IMR-90 (cell line): ENCODE data around the gene SLC6A2. TPM values are rescaled to one million over a fixed set of nuclear protein-coding genes. Genes with fewer than 3 reads are reported as not detected.

Experiments
- ATAC-seq: fragments of 200-7000 bp; cut with Tn5 transposase; 2 replicates; pipeline ENCODE4 v1.9.1; 2020; ENCODE audit warnings: low read depth, mild to moderate bottlenecking, moderate library complexity
- BruUV-seq: library from RNA; stranded (reverse); fragments of 400-500 nt; replicated peaks from 2 replicates; lab custom pipeline; 2021; lab: Mats Ljungman, UMichigan
- CTCF ChIA-PET: fragments of 300-600 bp; formaldehyde crosslinking; extraction: SDS; loops from one replicate; lab custom pipeline; 2021; ENCODE audit warnings: antibody characterized with exemption; lab: Yijun Ruan, JAX
- POLR2A ChIA-PET: fragments of 300-600 bp; sonication (Branson Sonifier 250); formaldehyde crosslinking; loops from one replicate; lab custom pipeline; 2022; ENCODE audit warnings: antibody characterized with exemption; ENCODE audit not compliant: unreplicated experiment; lab: Charles Lee
- DNase-seq: peaks from one replicate; pipeline ENCODE4 v3.0.0; 2013
- H2AFZ ChIP-seq: replicated peaks from 2 replicates; pipeline ENCODE3; 2013; ENCODE audit warnings: low read length, mild to moderate bottlenecking; ENCODE audit not compliant: poor library complexity
- H2AK5ac ChIP-seq: 2 replicates; pipeline ENCODE4 v1.6.1; 2013; ENCODE audit warnings: low read depth, low read length, inconsistent platforms
- H2AK9ac ChIP-seq: replicated peaks from 2 replicates; pipeline ENCODE3; 2013; ENCODE audit warnings: mild to moderate bottlenecking, low read depth, low read length, moderate library complexity; ENCODE audit not compliant: poor library complexity
- H2BK120ac ChIP-seq: 2 replicates; pipeline ENCODE4 v1.6.1; 2013; ENCODE audit warnings: low read depth, low read length, inconsistent platforms
- H2BK15ac ChIP-seq: 3 replicates; pipeline ENCODE4 v1.6.1; 2013; ENCODE audit warnings: low read depth, low read length, inconsistent platforms
- H2BK20ac ChIP-seq: 2 replicates; pipeline ENCODE4 v1.6.1; 2013; ENCODE audit warnings: low read depth, mild to moderate bottlenecking, inconsistent platforms, low read length, moderate library complexity
- H2BK5ac ChIP-seq: 2 replicates; pipeline ENCODE4 v1.6.1; 2013; ENCODE audit warnings: mild to moderate bottlenecking, low read depth, low read length, inconsistent platforms; ENCODE audit not compliant: poor library complexity, severe bottlenecking
- H3K14ac ChIP-seq: replicated peaks from 2 replicates; pipeline ENCODE4 v1.6.1; 2013; ENCODE audit warnings: low read depth, low read length, inconsistent platforms
- H3K18ac ChIP-seq: 2 replicates; pipeline ENCODE4 v1.6.1; 2013; ENCODE audit warnings: low read depth, low read length, control low read depth
- H3K23ac ChIP-seq: 2 replicates; pipeline ENCODE4 v1.6.1; 2013; ENCODE audit warnings: low read depth, low read length, inconsistent platforms
- H3K27ac ChIP-seq: 2 replicates; pipeline ENCODE4 v1.5.1; 2013; ENCODE audit warnings: mild to moderate bottlenecking, control low read depth, low read length; ENCODE audit not compliant: insufficient read depth
- H3K27me3 ChIP-seq: 2 replicates; pipeline ENCODE4 v1.6.1; 2013; ENCODE audit warnings: low read length; ENCODE audit not compliant: control insufficient read depth, insufficient read depth
- H3K36me3 ChIP-seq: 2 replicates; pipeline ENCODE4 v1.6.1; 2013; ENCODE audit warnings: low read length, mixed read lengths; ENCODE audit not compliant: control insufficient read depth, insufficient read depth
- H3K4ac ChIP-seq: 2 replicates; pipeline ENCODE4 v1.6.1; 2013; ENCODE audit warnings: low read depth, low read length, inconsistent platforms
- H3K4me1 ChIP-seq: 2 replicates; pipeline ENCODE4 v1.6.1; 2013; ENCODE audit warnings: low read length, mixed read lengths; ENCODE audit not compliant: control insufficient read depth, insufficient read depth
- H3K4me2 ChIP-seq: 2 replicates; pipeline ENCODE4 v1.6.1; 2013; ENCODE audit warnings: low read depth, mild to moderate bottlenecking, control low read depth, low read length, moderate library complexity
- H3K4me3 ChIP-seq: 2 replicates; pipeline ENCODE4 v1.5.1; 2013; ENCODE audit warnings: low read depth, mild to moderate bottlenecking, control low read depth, low read length, moderate library complexity; ENCODE audit not compliant: insufficient read depth
- H3K56ac ChIP-seq: 2 replicates; pipeline ENCODE4 v1.6.1; 2013; ENCODE audit warnings: low read length, inconsistent platforms; ENCODE audit not compliant: insufficient read depth; ENCODE audit errors: extremely low read depth
- H3K79me1 ChIP-seq, 2 experiments: 2 replicates each; pipeline ENCODE4 v1.6.1; 2013; ENCODE audit warnings: low read length in 2 of 2, inconsistent platforms in 1 of 2, low read depth in 1 of 2
- H3K9ac ChIP-seq: 2 replicates; pipeline ENCODE4 v1.6.1; 2013; ENCODE audit warnings: low read depth, low read length, control low read depth
- H3K9me1 ChIP-seq: 2 replicates; pipeline ENCODE4 v1.6.1; 2013; ENCODE audit warnings: low read length, inconsistent platforms; ENCODE audit not compliant: insufficient read depth
- H3K9me3 ChIP-seq: 2 replicates; pipeline ENCODE4 v1.6.1; 2013; ENCODE audit warnings: low read length; ENCODE audit not compliant: control insufficient read depth, insufficient read depth
- H4K20me1 ChIP-seq: 2 replicates; pipeline ENCODE4 v1.6.1; 2013; ENCODE audit warnings: low read length, inconsistent platforms; ENCODE audit not compliant: insufficient read depth
- H4K5ac ChIP-seq: 2 replicates; pipeline ENCODE4 v1.6.1; 2013; ENCODE audit warnings: mild to moderate bottlenecking, low read depth, low read length, control low read depth
- H4K8ac ChIP-seq, 2 experiments: 2 replicates each; pipeline ENCODE4 v1.6.1; 2013; ENCODE audit warnings: low read depth in 2 of 2, low read length in 2 of 2, control low read depth in 1 of 2, inconsistent platforms in 1 of 2
- H4K91ac ChIP-seq: 2 replicates; pipeline ENCODE4 v1.6.1; 2013; ENCODE audit warnings: low read depth, low read length, inconsistent platforms; ENCODE audit not compliant: insufficient read depth
- CHD1 ChIP-seq: IDR thresholded peaks from 2 replicates; pipeline ENCODE4 v1.6.1; 2012; ENCODE audit warnings: low read depth, low read length, improper control_type of control experiment
- MAFK ChIP-seq: IDR thresholded peaks from 2 replicates; pipeline ENCODE4 v1.6.1; 2012; ENCODE audit warnings: low read depth, low read length, improper control_type of control experiment
- NFE2L2 ChIP-seq: fragments of 150-350 bp; IDR thresholded peaks from 2 replicates; pipeline ENCODE4 v1.6.1; 2016; ENCODE audit warnings: low read depth, mild to moderate bottlenecking, low read length
- POLR2A ChIP-seq: IDR thresholded peaks from 2 replicates; pipeline ENCODE4 v1.6.1; 2012; ENCODE audit warnings: mild to moderate bottlenecking, low read depth, low read length
- SMC3 ChIP-seq: fragments of 150-350 bp; IDR thresholded peaks from 2 replicates; pipeline ENCODE4 v1.6.1; 2016; ENCODE audit warnings: low read depth, mild to moderate bottlenecking, antibody characterized with exemption, low read length, moderate library complexity
- WGBS, 2 experiments: methylation state at CpG; one replicate each; pipeline versions ENCODE4 v1.1.5 to v1.1.7; 2013; ENCODE audit warnings: missing lambda C conversion rate in 2 of 2; ENCODE audit not compliant: insufficient read length in 1 of 2; ENCODE audit errors: extremely low coverage in 2 of 2; 5-methylcytosine and 5-hydroxymethylcytosine counted together
- dilution Hi-C: fragments of 300-500 bp; cut with HindIII; formaldehyde crosslinking; loops from one replicate; pipeline ENCODE4 v1.14.3; 2018; ENCODE audit warnings: low sequenced_read_pairs; ENCODE audit not compliant: unreplicated experiment
- in situ Hi-C: fragments of 300-500 bp; cut with MboI; formaldehyde crosslinking; loops from 3 replicates; pipeline ENCODE4 v1.14.3; 2019; ENCODE audit warnings: low sequenced_read_pairs, inconsistent platforms, mixed read lengths
- intact Hi-C: fragments of 100-400 bp; cut with micrococcal nuclease; formaldehyde crosslinking; loops from 2 replicates; pipeline ENCODE4 v1.10.0; 2022
- polyA plus RNA-seq, 3 experiments: library from polyadenylated mRNA; depleted of rRNA; stranded (reverse); fragments of >200 nt; gene quantifications; 2 replicates each; pipeline ENCODE4 v1.2.3, GENCODE V29; 2012; ENCODE audit warnings: low replicate concordance in 1 of 3
- total RNA-seq: library from RNA; depleted of rRNA; stranded (reverse); fragments of >200 nt; gene quantifications from 2 replicates; pipeline ENCODE4 v1.2.3, GENCODE V29; 2012
- TF ChIP-seq, protein P1 (sequence below): conservative IDR thresholded peaks from 2 replicates; pipeline ENCODE4 v1.5.1; 2012; ENCODE audit warnings: mild to moderate bottlenecking, low read depth, low read length, improper control_type of control experiment

SLC6A2 gene
- total and polyA plus RNA-seq, 2 of the 4 experiments (the other 2 are of a cell fraction) = not detected

GRCh38 chr16:55660026-55660425 lies 4.2 kb downstream of the SLC6A2 start:
- dilution Hi-C loops = no loop called here
- Histone ChIP-seq H3K79me1 (no peaks in the 10 kb centered on the region), H2BK15ac (no peak overlapping the region), H3K27me3 (peaks cover 63% of the 10 kb centered on the region), H3K4ac (no peak overlapping the region), H3K9me3 (peaks cover 2% of the 10 kb centered on the region; the same call in 1 of the 2 replicates), H3K56ac (no peak overlapping the region), H2BK5ac (no peak overlapping the region), H3K14ac (no peak overlapping the region), H2AFZ (no peak overlapping the region), H3K9ac (no peak overlapping the region), H3K23ac (no peak overlapping the region), H3K4me2 (no peak overlapping the region), H2AK5ac (no peak overlapping the region), H4K20me1 (no peaks in the 10 kb centered on the region), H3K4me3 (no peak overlapping the region), H4K8ac (no peak overlapping the region), H4K91ac (no peak overlapping the region), H3K27ac (no peak overlapping the region), H2BK20ac (no peak overlapping the region), H2BK120ac (no peak overlapping the region), H3K18ac (no peak overlapping the region), H3K4me1 (no peaks in the 10 kb centered on the region), H3K9me1 (no peaks in the 10 kb centered on the region), H4K5ac (no peak overlapping the region), H2AK9ac (no peak overlapping the region), H3K36me3 (no peaks in the 10 kb centered on the region)
- DNase-seq = no peak
- TF ChIP-seq NFE2L2 = no peak
- TF ChIP-seq SMC3 = no peak
- no peak for TF ChIP-seq CHD1
- TF ChIP-seq, protein P1, sequence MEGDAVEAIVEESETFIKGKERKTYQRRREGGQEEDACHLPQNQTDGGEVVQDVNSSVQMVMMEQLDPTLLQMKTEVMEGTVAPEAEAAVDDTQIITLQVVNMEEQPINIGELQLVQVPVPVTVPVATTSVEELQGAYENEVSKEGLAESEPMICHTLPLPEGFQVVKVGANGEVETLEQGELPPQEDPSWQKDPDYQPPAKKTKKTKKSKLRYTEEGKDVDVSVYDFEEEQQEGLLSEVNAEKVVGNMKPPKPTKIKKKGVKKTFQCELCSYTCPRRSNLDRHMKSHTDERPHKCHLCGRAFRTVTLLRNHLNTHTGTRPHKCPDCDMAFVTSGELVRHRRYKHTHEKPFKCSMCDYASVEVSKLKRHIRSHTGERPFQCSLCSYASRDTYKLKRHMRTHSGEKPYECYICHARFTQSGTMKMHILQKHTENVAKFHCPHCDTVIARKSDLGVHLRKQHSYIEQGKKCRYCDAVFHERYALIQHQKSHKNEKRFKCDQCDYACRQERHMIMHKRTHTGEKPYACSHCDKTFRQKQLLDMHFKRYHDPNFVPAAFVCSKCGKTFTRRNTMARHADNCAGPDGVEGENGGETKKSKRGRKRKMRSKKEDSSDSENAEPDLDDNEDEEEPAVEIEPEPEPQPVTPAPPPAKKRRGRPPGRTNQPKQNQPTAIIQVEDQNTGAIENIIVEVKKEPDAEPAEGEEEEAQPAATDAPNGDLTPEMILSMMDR = no peak
- no peak for TF ChIP-seq MAFK
- TF ChIP-seq POLR2A = no peak
- in situ Hi-C loops = no loop called here
- ATAC-seq = no peak
- CTCF ChIA-PET = interaction anchor here (2.1 kb wide), 1 partner anchor 12 kb away, joined by 11 read pairs; no protein-coding TSS in a partner anchor
- POLR2A ChIA-PET = no interaction called here
- intact Hi-C loops = no loop called here
- no TSS peak for BruUV-seq
- WGBS, 2 experiments = no CpG with 5 or more reads among the region's 1 CpG
